Smooth muscle cell (in vitro differentiated cells): Measurements from ENCODE around the gene DNMT3A. TPM values are rescaled to one million over a fixed set of nuclear protein-coding genes. Genes with fewer than 3 reads are reported as not detected.

ENCODE experiments used
- DNase-seq: peaks from one replicate; lab custom pipeline; 2025; ENCODE audit not compliant: unreplicated experiment; lab: John Stamatoyannopoulos, UW
- H2AFZ ChIP-seq: fragments of 200-600 bp; sonication (generic); 2 replicates; pipeline ENCODE4 v1.6.0; 2016; ENCODE audit warnings: antibody characterized with exemption, low read depth, mild to moderate bottlenecking
- H3F3A ChIP-seq: fragments of 200-600 bp; sonication (generic); 2 replicates; pipeline ENCODE4 v1.6.0; 2017; ENCODE audit warnings: antibody characterized with exemption, low read depth
- H3K27ac ChIP-seq: fragments of 200-600 bp; sonication (generic); 2 replicates; pipeline ENCODE4 v1.5.1; 2016; ENCODE audit warnings: low read depth, mild to moderate bottlenecking
- H3K27me3 ChIP-seq: fragments of 200-600 bp; sonication (generic); 2 replicates; pipeline ENCODE4 v1.6.1; 2016; ENCODE audit warnings: low read depth, mild to moderate bottlenecking
- H3K36me3 ChIP-seq: fragments of 200-600 bp; sonication (generic); 2 replicates; pipeline ENCODE4 v1.5.1; 2016; ENCODE audit warnings: low read depth
- H3K4me1 ChIP-seq: fragments of 200-600 bp; sonication (generic); 2 replicates; pipeline ENCODE4 v1.5.1; 2016; ENCODE audit warnings: low read depth
- H3K4me2 ChIP-seq: fragments of 200-600 bp; sonication (generic); 2 replicates; pipeline ENCODE4 v1.6.0; 2016; ENCODE audit warnings: mild to moderate bottlenecking
- H3K4me3 ChIP-seq: fragments of 200-600 bp; sonication (generic); 2 replicates; pipeline ENCODE4 v1.5.1; 2016; ENCODE audit warnings: mild to moderate bottlenecking
- H3K79me2 ChIP-seq: fragments of 200-600 bp; sonication (generic); 2 replicates; pipeline ENCODE4 v1.6.0; 2016; ENCODE audit warnings: low read depth, mild to moderate bottlenecking
- H3K9ac ChIP-seq: fragments of 200-600 bp; sonication (generic); 2 replicates; pipeline ENCODE4 v1.6.0; 2016; ENCODE audit warnings: low read depth
- H3K9me3 ChIP-seq: fragments of 200-600 bp; sonication (generic); replicated peaks from 2 replicates; pipeline ENCODE4 v1.5.1; 2016; ENCODE audit warnings: low read depth
- H4K20me1 ChIP-seq: fragments of 200-600 bp; sonication (generic); 2 replicates; pipeline ENCODE4 v1.6.0; 2016; ENCODE audit warnings: low read depth
- CTCF ChIP-seq: fragments of 200-600 bp; sonication (generic); IDR thresholded peaks from 2 replicates; pipeline ENCODE4 v1.5.1; 2017; ENCODE audit warnings: borderline replicate concordance, mild to moderate bottlenecking, antibody characterized with exemption; ENCODE audit not compliant: insufficient read depth, poor library complexity, severe bottlenecking
- WGBS: methylation state at CpG from one replicate; pipeline ENCODE4 v1.1.7; 2016; ENCODE audit warnings: low lambda C conversion rate; 5-methylcytosine and 5-hydroxymethylcytosine counted together
- polyA plus RNA-seq: library from polyadenylated mRNA; unstranded; fragments of >200 nt; fragmentation: Nextera tagmentation; extraction: Ambion mirVana; gene quantifications from 2 replicates; pipeline ENCODE4 v1.2.1, GENCODE V29; 2016
- total RNA-seq: library from RNA; depleted of rRNA; stranded (reverse); fragments of >200 nt; gene quantifications from 2 replicates; pipeline ENCODE4 v1.2.3, GENCODE V29; 2014

The DNMT3A gene
- total and polyA plus RNA-seq, 2 experiments from 2014 or later: 16.4 to 19.9 TPM

- Histone ChIP-seq H3F3A (no peaks in the 10 kb centered on the region), H3K27ac (no peak overlapping the region), H3K79me2 (peaks cover 7% of the 10 kb centered on the region), H3K4me1 (no peaks in the 10 kb centered on the region), H3K9me3 (no peaks in the 10 kb centered on the region), H3K4me2 (no peak overlapping the region), H3K27me3 (no peaks in the 10 kb centered on the region), H4K20me1 (peaks cover 2% of the 10 kb centered on the region), H3K36me3 (peaks cover 11% of the 10 kb centered on the region), H2AFZ (no peak overlapping the region), H3K9ac (no peak overlapping the region), H3K4me3 (no peak overlapping the region)
- DNase-seq: no peak
- WGBS: 97% methylated on average over 17 of the region's 17 CpGs
- no peak for TF ChIP-seq CTCF
Measured at GRCh38 chr2:25243995-25244394, 97.7 kb downstream of the DNMT3A start.

- Histone ChIP-seq H3K9ac (no peak overlapping the region), H3K4me3 (no peak overlapping the region), H3K79me2 (no peaks in the 10 kb centered on the region), H4K20me1 (no peaks in the 10 kb centered on the region), H3F3A (no peaks in the 10 kb centered on the region), H3K4me2 (no peak overlapping the region), H3K4me1 (no peaks in the 10 kb centered on the region), H3K27me3 (no peaks in the 10 kb centered on the region), H3K9me3 (no peaks in the 10 kb centered on the region), H3K36me3 (peaks cover 11% of the 10 kb centered on the region), H3K27ac (no peak overlapping the region), H2AFZ (no peak overlapping the region)
- DNase-seq: no peak
- no peak for TF ChIP-seq CTCF
- 95% methylated on average over 13 of the region's 13 CpGs for WGBS
Measured at GRCh38 chr2:25241452-25241851, 100.3 kb downstream of the DNMT3A start.

GRCh38 chr2:25240636-25241035 is 101.1 kb downstream of the DNMT3A start:
- no peak overlapping the region for H3K4me3 ChIP-seq
- no peak overlapping the region for H2AFZ ChIP-seq
- no peaks in the 10 kb centered on the region for H3K4me1 ChIP-seq
- H3K27ac ChIP-seq: no peak overlapping the region
- no peaks in the 10 kb centered on the region for H3K79me2 ChIP-seq
- H3K9me3 ChIP-seq: no peaks in the 10 kb centered on the region
- TF ChIP-seq CTCF: no peak
- no peak for DNase-seq
- H3K27me3 ChIP-seq: no peaks in the 10 kb centered on the region
- H3F3A ChIP-seq: no peaks in the 10 kb centered on the region
- no peaks in the 10 kb centered on the region for H4K20me1 ChIP-seq
- peaks cover 11% of the 10 kb centered on the region for H3K36me3 ChIP-seq
- H3K4me2 ChIP-seq: no peak overlapping the region
- WGBS: 90% methylated on average over 9 of the region's 9 CpGs
- H3K9ac ChIP-seq: no peak overlapping the region

DNA sequence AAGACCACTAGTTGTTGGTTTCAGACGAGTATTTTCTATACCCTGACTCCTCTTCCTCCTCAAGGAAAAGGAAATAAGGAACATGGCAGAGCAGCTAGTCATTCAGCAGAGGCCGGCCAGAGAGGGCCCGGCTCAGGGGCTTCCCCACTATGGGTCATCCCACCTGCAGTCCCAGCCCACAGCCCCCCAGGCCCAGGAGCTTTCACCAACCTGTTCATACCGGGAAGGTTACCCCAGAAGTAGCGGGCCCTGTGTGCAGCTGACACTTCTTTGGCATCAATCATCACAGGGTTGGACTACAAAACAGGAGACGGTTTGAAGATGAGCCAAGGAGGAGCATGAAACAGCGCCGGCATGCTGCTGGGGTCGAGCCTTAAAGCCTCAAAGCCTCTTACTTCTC is 102.8 kb downstream of the DNMT3A start:
- Histone ChIP-seq H2AFZ (no peak overlapping the region), H3K9me3 (no peaks in the 10 kb centered on the region), H3K4me3 (no peak overlapping the region), H3K36me3 (peaks cover 14% of the 10 kb centered on the region), H3K79me2 (no peaks in the 10 kb centered on the region), H4K20me1 (no peaks in the 10 kb centered on the region), H3K4me2 (no peak overlapping the region), H3K27ac (no peak overlapping the region), H3K27me3 (no peaks in the 10 kb centered on the region), H3F3A (no peaks in the 10 kb centered on the region), H3K4me1 (no peaks in the 10 kb centered on the region), H3K9ac (no peak overlapping the region)
- DNase-seq: no peak
- no peak for TF ChIP-seq CTCF
- WGBS: 98% methylated on average over 9 of the region's 9 CpGs
